ENCODE data around the gene ADGRD1. TPM values are rescaled to one million over a fixed set of nuclear protein-coding genes. Genes with fewer than 3 reads are reported as not detected.
A peak's percentile ranks its signal among the peaks of the same experiment; 100 is the strongest.

Gene ADGRD1
- polyA plus RNA-seq, 3 donors: 4.7 to 17.9 (median 4.9) TPM

- H3K36me3 Mint-ChIP-seq: peaks cover 8 to 14% of the 10 kb centered on the region in 2 donors
- H3K4me2 ChIP-seq (replicated peaks; ENCODE audit: extremely low read depth, low read length, poor library complexity, severe bottlenecking): no peak overlapping the region
- H3K27ac Mint-ChIP-seq: peak overlapping the region in 1 of 7 donors; percentile 70
- H3K36me3 ChIP-seq (replicated peaks in 1 of 2; ENCODE audit: control insufficient read depth in 1 of 2, insufficient read depth in 2 of 2, low read length in 2 of 2): peaks cover 0 to 3% of the 10 kb centered on the region in 2 donors
- no peaks in the 10 kb centered on the region for H3K79me2 ChIP-seq (ENCODE audit: insufficient read depth, low read length)
- H3K4me3 ChIP-seq (replicated peaks in 1 of 3; ENCODE audit: low read depth in 2 of 3, low read length in 3 of 3): no peak overlapping the region
- peaks cover 43% of the 10 kb centered on the region in 2 donors for H3K4me1 ChIP-seq (ENCODE audit: control insufficient read depth in 1 of 2, insufficient read depth in 2 of 2, low read length in 2 of 2)
- H2AFZ ChIP-seq (ENCODE audit: insufficient read depth, low read depth, low read length, poor library complexity, severe bottlenecking): no peak overlapping the region
- peaks cover 0 to 5% (median 3%) of the 10 kb centered on the region in 7 donors for H3K9me3 Mint-ChIP-seq
- TF ChIP-seq, protein P1, sequence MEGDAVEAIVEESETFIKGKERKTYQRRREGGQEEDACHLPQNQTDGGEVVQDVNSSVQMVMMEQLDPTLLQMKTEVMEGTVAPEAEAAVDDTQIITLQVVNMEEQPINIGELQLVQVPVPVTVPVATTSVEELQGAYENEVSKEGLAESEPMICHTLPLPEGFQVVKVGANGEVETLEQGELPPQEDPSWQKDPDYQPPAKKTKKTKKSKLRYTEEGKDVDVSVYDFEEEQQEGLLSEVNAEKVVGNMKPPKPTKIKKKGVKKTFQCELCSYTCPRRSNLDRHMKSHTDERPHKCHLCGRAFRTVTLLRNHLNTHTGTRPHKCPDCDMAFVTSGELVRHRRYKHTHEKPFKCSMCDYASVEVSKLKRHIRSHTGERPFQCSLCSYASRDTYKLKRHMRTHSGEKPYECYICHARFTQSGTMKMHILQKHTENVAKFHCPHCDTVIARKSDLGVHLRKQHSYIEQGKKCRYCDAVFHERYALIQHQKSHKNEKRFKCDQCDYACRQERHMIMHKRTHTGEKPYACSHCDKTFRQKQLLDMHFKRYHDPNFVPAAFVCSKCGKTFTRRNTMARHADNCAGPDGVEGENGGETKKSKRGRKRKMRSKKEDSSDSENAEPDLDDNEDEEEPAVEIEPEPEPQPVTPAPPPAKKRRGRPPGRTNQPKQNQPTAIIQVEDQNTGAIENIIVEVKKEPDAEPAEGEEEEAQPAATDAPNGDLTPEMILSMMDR (IDR thresholded peaks at IDR 0.05): peak; percentile 84
- peaks cover 7 to 11% (median 9%) of the 10 kb centered on the region in 3 donors for H3K27me3 Mint-ChIP-seq (ENCODE audit: low read depth in 3 of 3)
- peak; percentile 55 to 68 (median 58) for DNase-seq
- H4K20me1 ChIP-seq (ENCODE audit: insufficient read depth, low read length): peaks cover 9% of the 10 kb centered on the region
- 57% methylated on average over 25 of the region's 32 CpGs for WGBS (ENCODE audit: insufficient coverage)
- intact Hi-C loops (cut with micrococcal nuclease): loop anchor here in 1 of 2 donors (10.0 kb wide), 2 partner anchors 350 to 730 kb away; no protein-coding TSS in a partner anchor
- no peak overlapping the region for H3K9ac ChIP-seq (ENCODE audit: insufficient read depth, low read length, poor library complexity, severe bottlenecking)
- no peak overlapping the region for H3K4me3 Mint-ChIP-seq
- H3K27me3 ChIP-seq (ENCODE audit: control insufficient read depth in 2 of 2, insufficient read depth in 2 of 2, low read length in 2 of 2): peaks cover 0 to 12% of the 10 kb centered on the region in 2 donors
- H3K27ac ChIP-seq (ENCODE audit: low read depth in 1 of 2, low read length in 2 of 2): no peak overlapping the region
- H3K9me3 ChIP-seq (replicated peaks in 1 of 2; ENCODE audit: control insufficient read depth in 1 of 2, insufficient read depth in 1 of 2, low read length in 2 of 2): peaks cover 0 to 5% of the 10 kb centered on the region in 2 donors
- H3K4me1 Mint-ChIP-seq: peaks cover 34% of the 10 kb centered on the region
These were observed 151.0 kb downstream of the ADGRD1 start for GRCh38 chr12:131104463-131105350.

- H3K4me1 ChIP-seq (ENCODE audit: control insufficient read depth in 1 of 2, insufficient read depth in 2 of 2, low read length in 2 of 2): peaks cover 43% of the 10 kb centered on the region in 2 donors
- H3K79me2 ChIP-seq (ENCODE audit: insufficient read depth, low read length): no peaks in the 10 kb centered on the region
- intact Hi-C loops (cut with micrococcal nuclease): loop anchor here in 1 of 2 donors (10.0 kb wide), 2 partner anchors 349 to 729 kb away; no protein-coding TSS in a partner anchor
- peaks cover 0 to 3% of the 10 kb centered on the region in 2 donors for H3K36me3 ChIP-seq (replicated peaks in 1 of 2; ENCODE audit: control insufficient read depth in 1 of 2, insufficient read depth in 2 of 2, low read length in 2 of 2)
- no peak overlapping the region for H2AFZ ChIP-seq (ENCODE audit: insufficient read depth, low read depth, low read length, poor library complexity, severe bottlenecking)
- peaks cover 0 to 12% of the 10 kb centered on the region in 2 donors for H3K27me3 ChIP-seq (ENCODE audit: control insufficient read depth in 2 of 2, insufficient read depth in 2 of 2, low read length in 2 of 2)
- Mint-ChIP-seq H3K27me3 (ENCODE audit: low read depth in 3 of 3) (peaks cover 7 to 11% (median 9%) of the 10 kb centered on the region in 3 donors), H3K9me3 (peaks cover 0 to 5% (median 3%) of the 10 kb centered on the region in 7 donors), H3K36me3 (peaks cover 8 to 14% of the 10 kb centered on the region in 2 donors), H3K27ac (no peak overlapping the region), H3K4me3 (no peak overlapping the region), H3K4me1 (peaks cover 34% of the 10 kb centered on the region)
- 99% methylated on average over 7 of the region's 7 CpGs for WGBS (ENCODE audit: insufficient coverage)
- H3K4me2 ChIP-seq (replicated peaks; ENCODE audit: extremely low read depth, low read length, poor library complexity, severe bottlenecking): no peak overlapping the region
- no peak overlapping the region for H3K9ac ChIP-seq (ENCODE audit: insufficient read depth, low read length, poor library complexity, severe bottlenecking)
- peaks cover 0 to 5% of the 10 kb centered on the region in 2 donors for H3K9me3 ChIP-seq (replicated peaks in 1 of 2; ENCODE audit: control insufficient read depth in 1 of 2, insufficient read depth in 1 of 2, low read length in 2 of 2)
- DNase-seq: no peak
- H4K20me1 ChIP-seq (ENCODE audit: insufficient read depth, low read length): peaks cover 9% of the 10 kb centered on the region
- H3K27ac ChIP-seq (ENCODE audit: low read depth in 1 of 2, low read length in 2 of 2): no peak overlapping the region
- TF ChIP-seq, protein P1 (IDR thresholded peaks at IDR 0.05): no peak
- no peak overlapping the region for H3K4me3 ChIP-seq (replicated peaks in 1 of 3; ENCODE audit: low read depth in 2 of 3, low read length in 3 of 3)
These were observed 151.6 kb downstream of the ADGRD1 start for GRCh38 chr12:131105351-131105735.
